SIG-M5 treated with dmso at 0.1 percent for 504 hours (cell line): ENCODE measurements around the gene PRMT7.
"Not testable (repeated sequence)": the region's sequence is repeated elsewhere in the genome, so short reads cannot be mapped to it uniquely, and the experiment has no call there.

ENCODE experiments used
- DNase-seq: peaks from one replicate; lab custom pipeline; 2025; ENCODE audit not compliant: unreplicated experiment; lab: John Stamatoyannopoulos, UW

Gene PRMT7

DNA sequence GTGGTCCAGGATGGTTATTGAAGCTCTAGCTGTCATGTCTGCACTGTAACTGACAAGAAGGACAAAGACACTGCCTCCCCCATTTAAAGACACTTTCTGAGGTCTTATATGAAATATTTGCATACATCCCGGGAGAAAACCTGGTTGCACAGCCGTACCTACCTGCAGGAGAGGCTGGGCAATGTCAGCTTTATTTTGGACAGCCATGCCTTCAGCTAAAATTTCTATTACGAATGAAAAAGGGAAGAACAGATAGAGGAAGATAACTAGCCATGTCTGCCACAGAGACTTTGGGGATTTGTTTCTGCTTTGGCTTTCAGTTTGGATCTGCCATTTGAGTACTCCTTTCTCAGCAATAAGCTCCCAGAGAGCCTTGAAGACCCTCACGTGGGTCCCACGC is 27.5 kb upstream of the PRMT7 start:
- peak; percentile 13 for DNase-seq

DNA sequence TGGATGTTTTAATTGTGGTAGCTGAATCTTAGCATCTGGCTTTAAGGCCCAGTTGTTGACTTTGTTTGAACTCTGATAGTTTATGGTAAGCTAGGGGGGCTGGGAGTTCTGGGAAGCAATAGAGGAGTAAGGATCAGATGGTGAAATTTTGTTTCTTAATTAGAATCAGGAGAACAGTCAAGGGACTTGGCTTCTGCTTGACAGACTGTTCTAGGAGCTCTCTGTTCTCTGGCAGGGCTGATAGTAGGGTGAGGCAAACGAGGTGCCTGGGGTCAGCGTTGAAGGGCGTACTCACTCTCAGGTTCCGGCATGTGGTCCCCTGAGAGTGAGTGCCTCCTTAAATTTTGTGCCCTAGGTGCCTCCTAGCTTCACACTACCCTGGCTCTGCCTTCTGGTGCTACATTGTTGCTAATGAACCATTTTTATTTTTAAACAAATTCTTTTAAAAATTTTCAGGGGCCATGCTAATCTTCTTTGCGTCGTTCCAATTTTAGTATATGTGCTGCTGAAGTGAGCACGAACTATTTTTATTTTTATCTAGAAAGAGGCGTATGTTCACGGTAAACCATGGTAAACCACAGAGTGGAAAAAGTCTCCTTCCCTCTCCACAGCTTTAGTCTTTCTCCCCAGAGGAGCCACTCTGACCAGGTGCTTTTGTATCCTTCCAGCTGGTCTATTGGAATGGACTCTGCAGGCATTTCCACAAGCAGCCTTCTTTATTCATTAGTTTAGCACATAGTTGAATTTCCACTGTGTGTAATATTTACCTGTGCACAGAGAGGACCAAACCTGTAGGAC is 26.8 kb upstream of the PRMT7 start:
- no peak for DNase-seq

DNA sequence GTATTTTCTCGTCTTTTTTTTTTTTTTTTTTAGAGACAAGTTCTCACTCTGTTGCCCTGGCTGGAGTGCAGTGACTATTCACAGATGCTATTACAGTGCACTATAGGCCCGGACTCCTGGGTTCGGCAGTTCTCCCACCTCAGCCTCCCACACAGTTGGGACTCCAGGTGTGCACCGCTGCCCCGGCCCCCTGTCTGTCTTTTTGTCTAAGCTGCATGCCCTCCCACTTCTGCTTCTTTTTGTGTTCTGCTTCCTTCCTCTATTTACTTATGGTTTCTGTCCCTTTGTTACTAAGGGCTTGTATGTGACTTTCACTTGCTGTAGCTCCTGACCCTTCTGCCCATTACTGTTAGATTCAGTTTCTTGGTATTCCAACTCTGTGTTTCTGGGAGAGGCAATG is 26.0 kb upstream of the PRMT7 start:
- peak; percentile 63 for DNase-seq

DNA sequence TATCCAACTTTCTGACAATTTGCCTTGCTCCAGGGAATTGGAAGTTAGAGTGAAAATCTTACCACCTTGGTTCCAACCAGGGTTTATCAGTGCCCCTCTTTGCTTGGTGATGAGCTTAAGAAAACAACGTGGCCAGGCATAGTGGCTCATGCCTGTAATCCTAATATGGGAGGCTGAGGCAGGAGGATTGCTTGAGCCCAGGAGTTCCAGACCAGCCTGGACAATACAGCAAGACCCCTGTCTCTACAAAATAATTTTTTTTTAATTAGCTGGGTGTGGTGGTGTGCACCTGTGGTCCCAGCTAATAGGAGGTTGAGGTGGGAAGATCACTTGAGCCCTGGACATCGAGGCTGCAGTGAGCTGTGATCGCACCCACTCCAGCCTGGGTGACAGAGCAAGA is 25.1 kb upstream of the PRMT7 start:
- no peak for DNase-seq

DNA sequence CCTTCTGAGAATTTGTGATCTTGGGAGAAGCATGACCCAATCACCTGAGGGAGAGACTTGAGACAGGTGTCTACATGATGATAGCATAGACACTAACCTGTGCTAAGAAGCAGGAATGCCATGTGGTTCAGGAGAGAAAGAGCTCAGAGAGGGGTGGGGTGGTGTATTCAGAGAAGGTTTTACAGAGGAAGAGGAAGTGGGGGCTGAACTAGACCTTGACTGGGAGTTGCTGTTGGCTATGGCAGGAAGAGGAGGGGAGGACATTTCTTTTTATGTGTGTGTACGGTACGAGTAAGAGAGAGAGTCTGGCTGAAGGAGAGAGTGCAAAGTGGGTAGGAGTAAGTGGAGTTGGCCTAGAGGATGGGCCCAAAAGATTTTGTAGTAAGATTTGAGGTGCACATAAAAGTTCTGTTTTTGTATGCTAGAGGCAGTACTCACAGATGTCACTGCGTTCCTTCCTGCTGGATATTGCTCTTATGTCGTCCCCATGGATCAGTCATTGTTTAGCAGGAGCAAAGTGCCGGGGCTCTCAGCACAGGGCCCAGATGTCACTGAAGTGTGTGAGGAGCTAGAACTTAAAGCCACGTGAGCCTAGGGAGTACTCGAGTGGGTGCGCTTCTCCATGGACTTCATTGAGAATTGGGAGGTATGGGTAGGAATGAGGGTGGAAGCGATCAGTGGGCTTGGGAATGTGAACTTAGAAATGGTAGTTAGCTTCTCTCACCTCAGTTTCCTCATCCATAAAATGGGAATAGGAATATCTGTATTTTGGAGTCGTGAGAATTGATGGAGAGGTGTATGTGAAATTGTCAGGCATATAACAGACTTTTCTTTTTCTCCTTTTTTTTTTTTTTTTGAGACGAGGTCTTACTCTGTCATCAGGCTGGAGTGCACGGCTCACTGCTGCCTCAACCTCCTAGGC is 24.4 kb upstream of the PRMT7 start:
- DNase-seq, result peak; percentile 71

- DNase-seq, result no peak
These were observed 23.3 kb upstream of the PRMT7 start for GRCh38 chr16:68287276-68288251.

DNA sequence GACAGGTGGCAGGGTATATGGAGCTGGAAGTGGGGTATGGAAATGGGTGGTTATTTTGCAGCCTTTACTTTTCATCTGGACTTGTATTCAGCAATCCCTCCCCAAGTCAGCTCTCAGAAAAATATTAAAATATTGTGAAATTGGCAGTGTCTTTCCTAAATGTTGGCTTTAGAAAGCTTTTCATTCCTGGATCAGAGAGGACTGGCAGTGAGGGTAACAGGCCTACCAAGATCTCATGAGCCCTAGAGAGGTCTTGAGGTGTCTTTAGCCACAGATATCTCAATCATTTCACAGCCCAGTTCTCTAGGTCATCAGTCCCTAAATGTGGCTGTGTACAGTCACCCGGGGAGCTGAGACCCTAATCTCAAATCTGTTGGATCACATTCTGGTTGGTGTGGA is 22.6 kb upstream of the PRMT7 start:
- no peak for DNase-seq

- DNase-seq, result not testable (repeated sequence)
These were observed 22.0 kb upstream of the PRMT7 start for GRCh38 chr16:68288796-68289195.

DNA sequence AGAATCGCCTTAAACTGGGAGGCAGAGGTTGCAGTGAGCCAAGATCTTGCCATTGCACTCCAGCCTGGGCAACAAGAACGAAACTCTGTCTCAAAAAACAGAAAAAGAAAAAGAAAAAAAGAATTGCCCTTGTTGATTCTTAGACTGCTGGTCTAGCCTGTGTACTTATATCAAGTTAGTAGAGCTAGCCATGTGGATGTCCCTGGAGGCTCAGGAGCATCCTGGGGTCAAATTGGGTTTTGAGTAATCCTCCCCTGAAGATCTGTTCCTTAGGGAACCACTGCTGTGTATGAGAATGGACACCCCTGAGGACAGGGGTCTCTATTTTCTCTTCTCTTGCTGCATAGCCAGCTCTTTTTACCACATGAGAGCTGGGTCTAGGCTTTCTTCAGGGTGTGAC is 21.6 kb upstream of the PRMT7 start:
- DNase-seq, result no peak

- DNase-seq, result no peak
These were observed 21.0 kb upstream of the PRMT7 start for GRCh38 chr16:68289621-68290329.

DNA sequence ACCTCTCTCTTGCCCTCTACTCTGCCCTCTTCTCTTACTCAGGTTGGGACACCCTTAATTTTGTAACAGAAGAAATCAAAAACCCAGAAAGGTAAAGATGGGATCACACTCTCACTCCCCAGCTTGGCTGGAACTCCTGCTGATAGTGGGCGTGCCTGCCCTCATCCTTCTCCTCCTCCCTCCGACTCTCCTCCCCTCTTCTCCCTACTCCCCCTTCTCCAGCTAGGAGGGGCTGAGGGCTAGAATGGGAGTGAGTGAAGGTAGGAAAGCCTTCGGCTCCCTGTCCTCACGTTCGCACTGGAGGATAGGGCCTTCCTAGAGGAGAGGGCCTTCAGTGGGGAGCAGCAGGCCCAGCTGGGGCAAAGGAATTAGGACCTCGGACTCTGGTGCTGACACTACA is 20.4 kb upstream of the PRMT7 start:
- no peak for DNase-seq

- no peak for DNase-seq
These were observed 19.6 kb upstream of the PRMT7 start for GRCh38 chr16:68291227-68291626.

DNA sequence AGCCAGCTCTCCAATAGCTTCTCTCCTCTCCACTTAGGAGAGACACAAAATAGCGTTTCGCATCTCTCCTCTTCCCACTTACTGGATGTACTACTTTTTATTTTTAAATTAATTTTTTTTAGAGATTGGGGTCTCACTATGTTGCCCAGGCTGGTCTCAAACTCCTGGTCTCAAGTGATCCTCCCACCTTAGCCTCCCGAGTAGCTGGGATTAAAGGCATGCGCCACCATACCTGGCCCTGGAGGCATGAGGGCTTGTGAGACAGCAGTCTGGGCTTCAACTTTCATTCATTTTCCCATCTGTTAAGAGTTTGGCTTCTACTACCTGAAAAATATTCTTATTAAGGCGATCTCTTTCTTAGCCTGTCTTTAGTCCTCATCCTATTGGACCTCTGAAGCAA is 18.4 kb upstream of the PRMT7 start:
- DNase-seq, result no peak

- DNase-seq, result no peak
These were observed 14.5 kb upstream of the PRMT7 start for GRCh38 chr16:68296291-68296690.

GRCh38 chr16:68296693-68297092 is 14.1 kb upstream of the PRMT7 start:
- no peak for DNase-seq

- no peak for DNase-seq
These were observed 12.9 kb upstream of the PRMT7 start for GRCh38 chr16:68297908-68298307.

- no peak for DNase-seq
These were observed 12.5 kb upstream of the PRMT7 start for GRCh38 chr16:68298312-68298711.

GRCh38 chr16:68298907-68299561 is 11.8 kb upstream of the PRMT7 start:
- DNase-seq, result no peak

GRCh38 chr16:68299571-68300453 is 11.0 kb upstream of the PRMT7 start:
- DNase-seq, result no peak
